ENCODE data around the gene ARF6. TPM values are rescaled to one million over a fixed set of nuclear protein-coding genes. Genes with fewer than 3 reads are reported as not detected.

ARF6 gene
- polyA plus RNA-seq, 1 experiment: 21.8 TPM

DNA sequence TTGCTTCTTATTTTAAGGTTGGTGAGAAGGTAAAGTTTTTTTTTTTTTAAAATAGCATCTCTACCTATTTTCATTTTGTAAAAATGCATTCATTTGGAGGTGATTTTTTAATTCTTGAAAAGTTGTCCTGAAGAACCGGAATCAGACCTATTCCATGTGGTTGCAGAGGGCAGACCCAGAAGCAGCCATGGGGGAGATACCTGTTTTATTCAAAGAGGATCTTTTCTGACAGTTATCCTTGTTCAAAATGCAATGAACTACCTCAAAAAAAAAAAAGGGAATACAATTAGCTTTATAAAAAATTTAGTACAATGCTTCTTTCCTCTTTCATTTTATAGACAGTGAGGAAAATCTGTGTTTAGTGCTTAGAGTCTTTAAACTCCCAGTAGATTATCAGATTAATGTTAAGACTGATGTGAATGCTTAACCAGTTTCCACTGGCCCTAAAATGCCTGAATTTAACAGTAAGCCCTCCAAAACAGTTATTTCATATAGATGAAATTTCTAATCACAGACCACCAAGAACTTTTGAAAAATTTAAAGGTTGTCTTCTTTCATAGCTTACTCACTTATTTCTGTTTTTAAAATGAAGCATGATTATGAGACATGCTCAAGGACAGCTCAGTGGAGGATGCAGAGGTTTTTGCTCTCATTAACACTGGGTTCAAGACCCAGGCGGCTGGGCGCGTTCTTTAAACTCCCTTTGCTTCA lies 31.7 kb upstream of the ARF6 start:
- TF ChIP-seq, protein P1, sequence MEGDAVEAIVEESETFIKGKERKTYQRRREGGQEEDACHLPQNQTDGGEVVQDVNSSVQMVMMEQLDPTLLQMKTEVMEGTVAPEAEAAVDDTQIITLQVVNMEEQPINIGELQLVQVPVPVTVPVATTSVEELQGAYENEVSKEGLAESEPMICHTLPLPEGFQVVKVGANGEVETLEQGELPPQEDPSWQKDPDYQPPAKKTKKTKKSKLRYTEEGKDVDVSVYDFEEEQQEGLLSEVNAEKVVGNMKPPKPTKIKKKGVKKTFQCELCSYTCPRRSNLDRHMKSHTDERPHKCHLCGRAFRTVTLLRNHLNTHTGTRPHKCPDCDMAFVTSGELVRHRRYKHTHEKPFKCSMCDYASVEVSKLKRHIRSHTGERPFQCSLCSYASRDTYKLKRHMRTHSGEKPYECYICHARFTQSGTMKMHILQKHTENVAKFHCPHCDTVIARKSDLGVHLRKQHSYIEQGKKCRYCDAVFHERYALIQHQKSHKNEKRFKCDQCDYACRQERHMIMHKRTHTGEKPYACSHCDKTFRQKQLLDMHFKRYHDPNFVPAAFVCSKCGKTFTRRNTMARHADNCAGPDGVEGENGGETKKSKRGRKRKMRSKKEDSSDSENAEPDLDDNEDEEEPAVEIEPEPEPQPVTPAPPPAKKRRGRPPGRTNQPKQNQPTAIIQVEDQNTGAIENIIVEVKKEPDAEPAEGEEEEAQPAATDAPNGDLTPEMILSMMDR (IDR thresholded peaks at IDR 0.05; ENCODE audit: insufficient read depth, low read depth, low read length): no peak
- Histone ChIP-seq H3K27me3 (ENCODE audit: control insufficient read depth, insufficient read depth, low read length) (no peaks in the 10 kb centered on the region), H3K4me3 (ENCODE audit: low read depth, low read length) (peak overlapping the region; percentile 62), H3K36me3 (ENCODE audit: control insufficient read depth, insufficient read depth, low read length) (no peaks in the 10 kb centered on the region)
- CTCF ChIA-PET: interaction anchor here (0.6 to 7.6 kb wide), 34 partner anchors 9 to 283 kb away, joined by 3 to 113 read pairs (median 6); partner anchors contain the start of genes ARF6, NEMF and VCPKMT
- DNase-seq (ENCODE audit: low read depth): no peak
- POLR2A ChIA-PET: interaction anchor here (0.7 kb wide), 1 partner anchor 1076 kb away, joined by 5 read pairs; no protein-coding TSS in a partner anchor

DNA sequence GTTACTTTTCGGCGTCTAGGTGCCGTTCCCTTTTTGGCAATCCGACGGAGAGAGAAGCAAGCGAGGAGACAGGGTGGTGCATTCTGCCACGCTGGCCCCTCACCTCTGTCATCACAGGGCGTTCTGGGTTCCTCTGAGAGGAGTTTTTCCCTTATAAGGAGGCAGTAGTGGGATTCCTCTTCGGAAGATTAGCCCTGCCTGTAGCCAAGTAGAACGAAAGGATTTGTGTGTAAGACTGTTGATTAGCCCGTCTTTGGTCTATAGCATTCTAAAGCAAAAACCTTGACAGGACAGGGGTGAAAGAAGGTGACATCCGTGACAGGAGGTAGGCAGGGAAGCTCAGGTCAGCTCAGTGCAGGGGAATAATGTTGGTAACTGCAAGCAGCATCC lies 31.2 kb upstream of the ARF6 start:
- POLR2A ChIA-PET: interaction anchor here (1.2 to 1.6 kb wide), 2 partner anchors 36 to 111 kb away, joined by 6 to 8 read pairs; no protein-coding TSS in a partner anchor
- H3K4me3 ChIP-seq (ENCODE audit: low read depth, low read length): peak overlapping the region; percentile 62
- TF ChIP-seq, protein P1 (IDR thresholded peaks at IDR 0.05; ENCODE audit: insufficient read depth, low read depth, low read length): no peak

DNA sequence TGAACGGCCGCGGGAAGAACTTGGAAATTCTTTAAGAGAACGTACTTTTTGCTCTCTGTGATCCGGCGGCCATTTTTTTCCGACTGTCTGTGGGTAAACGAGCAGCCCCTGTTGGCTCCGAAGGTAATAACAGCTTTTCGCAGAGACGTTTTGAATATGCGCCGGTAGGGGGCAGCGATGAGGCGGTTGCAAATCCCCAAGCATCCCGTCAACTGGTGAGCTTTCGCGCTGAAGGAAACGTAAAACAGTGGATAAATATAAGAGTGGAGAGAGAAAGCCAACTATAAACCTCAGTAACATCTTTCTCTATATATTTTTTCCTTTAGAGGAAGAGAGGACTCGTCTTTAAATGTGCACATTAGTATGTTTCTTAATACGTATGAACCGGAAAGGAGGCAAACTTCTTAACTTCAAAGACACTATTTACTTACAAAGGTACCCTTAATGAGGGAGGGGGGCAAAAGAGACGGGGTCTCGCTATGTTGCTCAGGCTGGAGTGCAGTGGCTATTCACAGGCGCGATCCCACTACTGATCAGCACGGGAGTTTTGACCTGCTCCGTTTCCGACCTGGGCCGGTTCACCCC lies 30.7 kb upstream of the ARF6 start:
- DNase-seq (ENCODE audit: low read depth): peak; percentile 63
- Histone ChIP-seq H3K4me3 (ENCODE audit: low read depth, low read length) (peak overlapping the region; percentile 62), H3K27me3 (ENCODE audit: control insufficient read depth, insufficient read depth, low read length) (no peaks in the 10 kb centered on the region), H3K36me3 (ENCODE audit: control insufficient read depth, insufficient read depth, low read length) (no peaks in the 10 kb centered on the region)
- ChIA-PET CTCF (interaction anchor here (0.7 to 7.6 kb wide), 42 partner anchors 9 to 282 kb away, joined by 3 to 113 read pairs (median 6); partner anchors contain the start of genes ARF6, DNAAF2, NEMF and VCPKMT), POLR2A (interaction anchor here (0.9 to 1.6 kb wide), 4 partner anchors 35 to 139 kb away, joined by 3 to 8 read pairs (median 5); no protein-coding TSS in a partner anchor)
- TF ChIP-seq, protein P1 (IDR thresholded peaks at IDR 0.05; ENCODE audit: insufficient read depth, low read depth, low read length): peak; percentile 100

More for the DNA sequence above, 31.2 kb upstream of the ARF6 start:
- no peaks in the 10 kb centered on the region for H3K36me3 ChIP-seq (ENCODE audit: control insufficient read depth, insufficient read depth, low read length)
- no peak for DNase-seq (ENCODE audit: low read depth)
- no peaks in the 10 kb centered on the region for H3K27me3 ChIP-seq (ENCODE audit: control insufficient read depth, insufficient read depth, low read length)
- CTCF ChIA-PET: interaction anchor here (0.6 to 7.6 kb wide), 41 partner anchors 9 to 282 kb away, joined by 3 to 113 read pairs (median 6); partner anchors contain the start of genes ARF6, DNAAF2, NEMF and VCPKMT

DNA sequence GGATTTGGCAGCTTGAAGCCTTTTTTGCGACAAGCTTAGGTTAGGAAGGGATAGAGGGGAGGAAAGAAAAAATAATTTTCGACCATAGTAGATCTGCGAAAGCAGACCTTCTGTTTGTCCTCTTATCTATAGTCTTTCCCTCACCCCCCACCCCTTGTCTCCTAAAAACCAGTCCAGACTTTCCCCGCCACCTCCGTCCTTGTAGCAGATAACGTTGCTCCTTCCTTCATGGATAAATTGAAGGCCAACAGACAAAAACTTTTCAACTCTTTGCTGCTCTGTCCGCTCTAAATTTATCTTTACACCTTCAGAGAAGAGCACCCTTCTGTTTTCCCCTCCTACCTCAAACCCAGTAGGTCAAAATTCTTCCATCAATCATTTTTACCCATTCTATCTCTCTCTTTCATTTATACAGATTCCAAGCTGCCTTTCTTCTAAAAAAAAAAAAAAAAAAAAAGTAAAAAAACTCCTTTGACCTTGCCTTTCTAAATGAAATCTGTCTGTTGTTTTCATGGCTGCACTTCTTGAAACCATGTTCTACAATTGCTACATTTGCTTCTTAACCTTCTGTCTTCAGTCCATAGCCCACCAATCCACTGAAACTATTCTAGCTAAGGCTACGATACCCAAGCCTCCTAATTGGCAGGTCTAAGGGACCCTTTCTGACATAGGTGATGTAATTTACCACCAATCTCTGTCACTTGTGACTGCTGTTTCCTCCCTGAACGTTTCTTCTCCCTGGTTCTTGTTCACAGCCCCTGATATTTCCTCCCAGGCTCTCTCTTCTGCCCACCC lies 29.2 kb upstream of the ARF6 start:
- ChIA-PET POLR2A (interaction anchor here (0.6 to 0.7 kb wide), 2 partner anchors 160 to 197 kb away, joined by 3 to 4 read pairs; no protein-coding TSS in a partner anchor), CTCF (interaction anchor here (0.5 to 7.6 kb wide), 14 partner anchors 11 to 500 kb away, joined by 3 to 113 read pairs (median 9); partner anchors contain the start of genes NEMF and VCPKMT)
- DNase-seq (ENCODE audit: low read depth): no peak
- Histone ChIP-seq H3K4me3 (ENCODE audit: low read depth, low read length) (peak overlapping the region; percentile 72), H3K27me3 (ENCODE audit: control insufficient read depth, insufficient read depth, low read length) (no peaks in the 10 kb centered on the region), H3K36me3 (ENCODE audit: control insufficient read depth, insufficient read depth, low read length) (no peaks in the 10 kb centered on the region)
- TF ChIP-seq, protein P1 (IDR thresholded peaks at IDR 0.05; ENCODE audit: insufficient read depth, low read depth, low read length): no peak
